CD4-positive, alpha-beta T cell treated with Interleukin-17A for 1 hour (primary cell): Measurements from ENCODE around the gene ACTC1.

Experiments
- DNase-seq: peaks from one replicate; pipeline ENCODE4 v3.0.0-alpha.2; 2020

The ACTC1 gene

GRCh38 chr15:34755419-34755773 is 40.0 kb downstream of the ACTC1 start:
- no peak for DNase-seq

DNA sequence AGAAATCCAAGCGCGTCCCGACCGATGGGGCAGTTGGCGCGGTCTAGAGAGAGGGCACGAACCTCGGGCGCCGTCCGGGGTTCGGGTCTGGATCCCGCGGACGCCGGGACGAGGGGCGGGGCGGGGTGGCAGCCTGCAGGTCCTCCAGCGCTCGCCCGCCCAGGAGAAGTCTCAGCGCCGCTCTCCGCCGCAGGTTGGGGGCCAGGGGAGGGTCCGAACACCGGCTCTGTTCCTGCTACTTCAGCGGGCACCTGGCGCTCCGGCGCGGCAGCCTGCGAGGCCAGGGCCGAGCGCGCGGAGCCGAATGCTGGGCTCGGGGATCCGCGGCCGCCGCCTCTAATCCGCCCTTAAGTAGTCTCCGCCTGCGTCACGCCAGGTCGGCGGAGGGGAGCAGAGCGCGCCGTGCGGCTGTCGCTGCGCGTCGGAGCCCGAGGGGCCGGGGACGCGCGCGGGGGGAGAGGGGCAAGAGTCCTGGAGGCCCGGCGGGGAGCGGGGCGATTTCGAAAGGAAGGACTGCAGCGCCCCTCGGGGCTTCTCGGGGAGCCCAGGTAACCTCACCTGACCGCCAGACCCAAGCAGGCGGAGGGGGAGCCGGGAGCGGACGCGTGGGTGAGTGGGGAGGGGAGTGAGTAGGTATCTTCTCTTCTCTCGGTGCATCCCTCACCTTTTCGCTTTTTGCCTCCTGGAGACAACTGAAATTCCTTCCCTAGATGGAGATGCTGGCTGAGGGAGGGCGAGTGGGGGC is 40.5 kb downstream of the ACTC1 start, which contains the start of gene GJD2:
GJD2 (minus strand) TSS at position 325 of the 745 bp plus-strand sequence. CDS start 510 bp downstream, outside the sequence.
- no peak for DNase-seq

DNA sequence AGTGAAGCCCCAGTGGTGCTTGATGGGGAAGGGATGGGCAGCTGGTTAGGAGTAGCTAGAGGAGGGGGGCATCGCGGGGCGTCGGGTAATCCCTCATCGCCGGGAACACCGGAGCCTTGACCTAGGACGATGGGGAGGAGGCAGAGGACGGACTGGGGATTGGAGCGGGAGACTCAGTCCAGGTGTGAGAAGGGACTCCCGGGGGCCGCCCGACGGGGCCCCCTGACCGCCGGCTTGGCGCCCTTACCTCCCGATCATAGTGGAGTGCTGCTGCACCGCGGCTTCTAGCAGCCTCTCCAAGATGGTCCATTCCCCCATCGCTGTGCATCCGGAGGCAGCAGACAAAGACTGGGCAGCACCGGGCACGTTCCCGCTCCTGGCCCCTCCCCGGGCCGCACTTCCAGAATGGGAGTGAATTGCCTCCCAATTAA is 41.2 kb downstream of the ACTC1 start:
- DNase-seq: no peak

GRCh38 chr15:34753236-34753894 is 42.0 kb downstream of the ACTC1 start:
- DNase-seq: no peak

DNA sequence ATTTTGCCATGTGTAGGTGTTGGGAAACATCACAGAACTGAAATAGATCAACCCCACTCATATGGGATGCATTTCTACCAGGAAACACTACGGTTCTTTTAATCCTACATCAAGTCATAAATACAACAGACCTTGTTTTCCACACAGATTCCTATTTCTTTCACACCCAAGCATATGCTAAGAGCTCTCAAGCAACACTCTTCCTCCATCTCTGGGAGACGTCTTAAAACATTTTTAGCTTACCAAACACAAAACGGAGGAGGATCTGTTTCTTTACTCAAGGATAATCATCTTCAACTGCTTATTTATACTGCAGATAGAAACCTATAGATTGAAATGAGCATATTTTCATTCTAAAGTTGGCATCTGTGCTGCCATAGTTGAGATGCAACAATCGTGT is 45.7 kb downstream of the ACTC1 start:
- no peak for DNase-seq
